HCT116 (cell line): ENCODE data around the gene CNTD1. TPM values are rescaled to one million over a fixed set of nuclear protein-coding genes. Genes with fewer than 3 reads are reported as not detected.

ENCODE experiments used
- ATAC-seq: fragments of 200-7000 bp; cut with Tn5 transposase; 2 replicates; pipeline ENCODE4 v1.9.1; 2020; ENCODE audit warnings: mild to moderate bottlenecking, moderate library complexity
- BruUV-seq: library from RNA; stranded (reverse); fragments of 400-500 nt; replicated peaks from 2 replicates; lab custom pipeline; 2021; lab: Mats Ljungman, UMichigan
- CTCF ChIA-PET: fragments of 300-600 bp; sonication (Branson Sonifier 250); formaldehyde crosslinking; loops from one replicate; lab custom pipeline; 2021; ENCODE audit warnings: antibody characterized with exemption; lab: Charles Lee
- POLR2A ChIA-PET: fragments of 300-600, 350-600 bp; sonication (Branson Sonifier 250); formaldehyde crosslinking; loops from one replicate; lab custom pipeline; 2021; ENCODE audit warnings: antibody characterized with exemption; lab: Charles Lee
- RAD21 ChIA-PET, 2 experiments: fragments of 300-600 bp; sonication (Branson Sonifier 250); formaldehyde crosslinking; loops; one replicate each; lab custom pipeline; 2023; ENCODE audit warnings: low total read pairs in 2 of 2; ENCODE audit not compliant: uncharacterized antibody in 2 of 2, unreplicated experiment in 2 of 2, low non-redundant PET in 1 of 2; lab: Charles Lee
- DNase-seq: peaks from one replicate; pipeline ENCODE4 v3.0.0-alpha.2; 2010; ENCODE audit warnings: low read depth, low spot score
- H2AFZ ChIP-seq: fragments of 200-600 bp; shearing (Covaris generic), sonication (generic); 2 replicates; pipeline ENCODE4 v1.6.1; 2017; ENCODE audit warnings: low read depth, mixed run types, mixed read lengths, antibody characterized with exemption, low read length; ENCODE audit not compliant: poor library complexity, severe bottlenecking
- H3K27ac ChIP-seq: 2 replicates; pipeline ENCODE4 v1.5.1; 2012; ENCODE audit warnings: low read depth, low read length
- H3K27me3 ChIP-seq: fragments of 200-600 bp; sonication (generic); 2 replicates; pipeline ENCODE4 v1.6.1; 2016; ENCODE audit warnings: mixed run types, low read length, mixed read lengths; ENCODE audit not compliant: insufficient read depth
- H3K36me3 ChIP-seq, 2 experiments: fragments of 200-500 bp in 1 of 2; fragments of 200-600 bp in 1 of 2; sonication (Bioruptor generic) in 1 of 2; sonication (generic) in 1 of 2; 2 replicates each; pipeline versions ENCODE4 v1.5.1 to v1.6.1; 2014 to 2016; ENCODE audit warnings: low read length in 2 of 2, inconsistent platforms in 1 of 2, mixed read lengths in 1 of 2, mixed run types in 1 of 2; ENCODE audit not compliant: insufficient read depth in 2 of 2, control insufficient read depth in 1 of 2
- H3K4me1 ChIP-seq, 2 experiments: fragments of 200-600 bp in 1 of 2; sonication (generic) in 1 of 2; 2 replicates each; pipeline versions ENCODE4 v1.5.1 to v1.6.1; 2012 to 2017; ENCODE audit warnings: low read length in 2 of 2, inconsistent platforms in 1 of 2, mild to moderate bottlenecking in 1 of 2, mixed read lengths in 1 of 2, mixed run types in 1 of 2, moderate library complexity in 1 of 2; ENCODE audit not compliant: insufficient read depth in 2 of 2, control insufficient read depth in 1 of 2
- H3K4me2 ChIP-seq: fragments of 200-600 bp; sonication (generic); 2 replicates; pipeline ENCODE4 v1.6.1; 2017; ENCODE audit warnings: mixed run types, low read length, mixed read lengths
- H3K4me3 ChIP-seq, 2 experiments: fragments of 200-600 bp in 1 of 2; sonication (generic) in 1 of 2; replicated peaks in 1 of 2; 2 replicates each; pipeline ENCODE4 v1.5.1; 2011 to 2016; ENCODE audit warnings: low read length in 2 of 2, control low read depth in 1 of 2, low read depth in 1 of 2, mild to moderate bottlenecking in 1 of 2, mixed read lengths in 1 of 2, mixed run types in 1 of 2
- H3K79me2 ChIP-seq: fragments of 200-600 bp; sonication (generic); 2 replicates; pipeline ENCODE4 v1.6.1; 2017; ENCODE audit warnings: mild to moderate bottlenecking, mixed run types, low read length, moderate library complexity, mixed read lengths; ENCODE audit not compliant: insufficient read depth
- H3K9ac ChIP-seq: fragments of 200-600 bp; sonication (generic); 2 replicates; pipeline ENCODE4 v1.6.1; 2016; ENCODE audit warnings: low read length, mixed read lengths
- H3K9me2 ChIP-seq: fragments of 200-600 bp; sonication (generic), shearing (Covaris generic); 2 replicates; pipeline ENCODE4 v1.6.1; 2017; ENCODE audit warnings: mixed run types, mild to moderate bottlenecking, moderate library complexity; ENCODE audit not compliant: insufficient read depth
- H3K9me3 ChIP-seq, 2 experiments: fragments of 200-500 bp in 1 of 2; fragments of 200-600 bp in 1 of 2; sonication (Bioruptor generic) in 1 of 2; sonication (generic) in 1 of 2; 2 replicates each; pipeline ENCODE4 v1.6.1; 2014 to 2017; ENCODE audit warnings: low read length in 2 of 2, mixed read lengths in 2 of 2, inconsistent platforms in 1 of 2, low read depth in 1 of 2, mild to moderate bottlenecking in 1 of 2, mixed run types in 1 of 2, moderate library complexity in 1 of 2; ENCODE audit not compliant: control insufficient read depth in 1 of 2, insufficient read depth in 1 of 2
- H4K20me1 ChIP-seq: fragments of 200-600 bp; sonication (generic), shearing (Covaris generic); 2 replicates; pipeline ENCODE4 v1.6.1; 2017; ENCODE audit warnings: mixed run types, mild to moderate bottlenecking, moderate library complexity; ENCODE audit not compliant: insufficient read depth
- ATF3 ChIP-seq: IDR thresholded peaks from 2 replicates; pipeline ENCODE4 v1.6.1; 2012
- EZH2phosphoT487 ChIP-seq: fragments of 200-600 bp; IDR thresholded peaks from 2 replicates; pipeline ENCODE4 v1.6.1; 2018; ENCODE audit warnings: antibody characterized with exemption, borderline replicate concordance
- JUND ChIP-seq: IDR thresholded peaks from 2 replicates; pipeline ENCODE4 v1.6.1; 2012
- YY1 ChIP-seq: IDR thresholded peaks from 2 replicates; pipeline ENCODE4 v1.6.1; 2011; ENCODE audit warnings: low read length, low read depth, moderate library complexity, mild to moderate bottlenecking; ENCODE audit not compliant: insufficient replicate concordance; ENCODE audit errors: extremely low read depth
- ZFX ChIP-seq: fragments of 450-650 bp; IDR thresholded peaks from 2 replicates; pipeline ENCODE4 v1.6.1; 2017
- intact Hi-C: fragments of 100-400 bp; cut with micrococcal nuclease; formaldehyde crosslinking; loops from 2 replicates; pipeline ENCODE4 v1.10.0; 2022
- total RNA-seq: library from RNA; stranded (reverse); gene quantifications from one replicate; pipeline ENCODE4 v1.2.1, GENCODE V29; 2021; ENCODE audit not compliant: unreplicated experiment

The CNTD1 gene
- total RNA-seq, 1 experiment from 2014 or later, result not detected

- TF ChIP-seq YY1 (peak; percentile 3), JUND (no peak), EZH2phosphoT487 (no peak), ATF3 (no peak)
Observed at GRCh38 chr17:42832934-42833766, 34.5 kb downstream of the CNTD1 start, which contains the start of gene PSME3 (continued).

- ATAC-seq (peak; percentile 21; the same call in 1 of the 2 replicates), DNase-seq (no peak)
- H3K9me2 ChIP-seq, result no peaks in the 10 kb centered on the region
- ChIA-PET CTCF (interaction anchor here (1.0 to 1.9 kb wide), 3 partner anchors 9 to 10 kb away, joined by 3 to 6 read pairs (median 3); partner anchors contain the start of gene BECN1), POLR2A (interaction anchor here (0.5 to 1.8 kb wide), 3 partner anchors 10 to 107 kb away, joined by 3 to 7 read pairs (median 3); partner anchors contain the start of gene BECN1), RAD21 (no interaction called here)
- H3K79me2 ChIP-seq, result peaks cover 52% of the 10 kb centered on the region
- intact Hi-C loops, result no loop called here
- H3K4me2 ChIP-seq, result peak overlapping the region; percentile 92
- H4K20me1 ChIP-seq, result no peaks in the 10 kb centered on the region
- H3K36me3 ChIP-seq, result peaks cover 16 to 32% of the 10 kb centered on the region in 2 experiments; a peak in 3 of 4 replicates
- no peaks in the 10 kb centered on the region for H3K27me3 ChIP-seq
- H3K9me3 ChIP-seq, result no peaks in the 10 kb centered on the region
- peak overlapping the region; percentile 98 for H3K9ac ChIP-seq
- H3K27ac ChIP-seq, result peak overlapping the region; percentile 80
- H3K4me3 ChIP-seq, result peak overlapping the region; percentile 89 to 93
- peaks cover 12 to 19% of the 10 kb centered on the region in 2 experiments; a peak in 3 of 4 replicates for H3K4me1 ChIP-seq
- BruUV-seq, result TSS peak; percentile 68
- no peak overlapping the region for H2AFZ ChIP-seq
- TF ChIP-seq JUND, result no peak
- 0 out of 2 replicates have a peak, but pooled peaks have one; percentile 33 for TF ChIP-seq ZFX
Observed at GRCh38 chr17:42833767-42834422, 35.2 kb downstream of the CNTD1 start.
